HG02938 (cell line): ENCODE measurements around the gene APC2.
A peak's percentile ranks its signal among the peaks of the same experiment; 100 is the strongest.
"Not testable (repeated sequence)": the region's sequence is repeated elsewhere in the genome, so short reads cannot be mapped to it uniquely, and the experiment has no call there.

Source experiments
- ATAC-seq: cut with Tn5 transposase; IDR thresholded peaks from one replicate; pipeline ENCODE4 v1.9.1; 2021; ENCODE audit warnings: mild to moderate bottlenecking, moderate library complexity; ENCODE audit not compliant: unreplicated experiment

Gene APC2

GRCh38 chr19:1507763-1508506, 58.0 kb downstream of the APC2 start:
- ATAC-seq: peak; percentile 51

GRCh38 chr19:1508507-1508856, 58.6 kb downstream of the APC2 start:
- ATAC-seq: no peak

GRCh38 chr19:1509602-1510441, 59.9 kb downstream of the APC2 start:
- ATAC-seq: no peak

GRCh38 chr19:1510442-1510806, 60.5 kb downstream of the APC2 start:
- ATAC-seq: no peak

- ATAC-seq: no peak
These were observed 60.9 kb downstream of the APC2 start for GRCh38 chr19:1510807-1511206.

GRCh38 chr19:1511318-1512317, 61.7 kb downstream of the APC2 start:
- ATAC-seq: no peak

GRCh38 chr19:1512671-1513498, 63.0 kb downstream of the APC2 start, which contains the start of gene ADAMTSL5:
ADAMTSL5 (minus strand) TSS chr19:1513019; CDS start chr19:1510943, 2,076 bp downstream.
- ATAC-seq: no peak

- ATAC-seq: no peak
These were observed 63.8 kb downstream of the APC2 start for GRCh38 chr19:1513499-1514294.

GRCh38 chr19:1514295-1514661, 64.4 kb downstream of the APC2 start:
- ATAC-seq: no peak

- ATAC-seq: no peak
These were observed 65.2 kb downstream of the APC2 start for GRCh38 chr19:1514986-1515721.

GRCh38 chr19:1516395-1516753, 66.5 kb downstream of the APC2 start:
- no peak for ATAC-seq

- no peak for ATAC-seq
These were observed 68.5 kb downstream of the APC2 start for GRCh38 chr19:1518471-1518870.

GRCh38 chr19:1519802-1520201, 69.9 kb downstream of the APC2 start:
- ATAC-seq: not testable (repeated sequence)

- ATAC-seq: no peak
These were observed 70.4 kb downstream of the APC2 start for GRCh38 chr19:1520203-1520780.

GRCh38 chr19:1521636-1522035, 71.7 kb downstream of the APC2 start:
- no peak for ATAC-seq

- no peak for ATAC-seq
These were observed 72.1 kb downstream of the APC2 start for GRCh38 chr19:1522061-1522460.

- no peak for ATAC-seq
These were observed 72.9 kb downstream of the APC2 start for GRCh38 chr19:1522838-1523237.
